Medulla oblongata (tissue), 1 donor: Measurements from ENCODE around the gene ACAP3.

Experiments
- DNase-seq: peaks from one replicate; pipeline ENCODE4 v3.0.0-alpha.2; 2015; ENCODE audit errors: extremely low spot score

ACAP3 gene

GRCh38 chr1:1245178-1245816 lies 62.4 kb downstream of the ACAP3 start:
- no peak for DNase-seq

GRCh38 chr1:1244192-1244811 lies 63.4 kb downstream of the ACAP3 start:
- DNase-seq = no peak

- DNase-seq = no peak
These were observed 63.9 kb downstream of the ACAP3 start for GRCh38 chr1:1243807-1244191.

- DNase-seq = no peak
These were observed 64.5 kb downstream of the ACAP3 start for GRCh38 chr1:1243266-1243660.

GRCh38 chr1:1242461-1243265 lies 65.1 kb downstream of the ACAP3 start:
- no peak for DNase-seq
